ENCODE data around the gene TNNI3.
A peak's percentile ranks its signal among the peaks of the same experiment; 100 is the strongest.
"Not testable (repeated sequence)": the region's sequence is repeated elsewhere in the genome, so short reads cannot be mapped to it uniquely, and the experiment has no call there.

TNNI3 gene

GRCh38 chr19:55172741-55173140 lies 15.2 kb upstream of the TNNI3 start:
- DNase-seq, result no peak

GRCh38 chr19:55172318-55172717 lies 14.8 kb upstream of the TNNI3 start:
- DNase-seq, result not testable (repeated sequence)

GRCh38 chr19:55171440-55171839 lies 13.9 kb upstream of the TNNI3 start:
- DNase-seq, result no peak

GRCh38 chr19:55169136-55169535 lies 11.6 kb upstream of the TNNI3 start:
- no peak for DNase-seq

- peak; percentile 96 for DNase-seq
Measured at GRCh38 chr19:55166530-55167268, 9.2 kb upstream of the TNNI3 start, which contains the start of gene DNAAF3. DNAAF3 (minus strand) TSS chr19:55166613; CDS start chr19:55166413, 200 bp downstream.

- peak; percentile 80 for DNase-seq
Measured at GRCh38 chr19:55165952-55166529, 8.5 kb upstream of the TNNI3 start.

- DNase-seq, result no peak
Measured at GRCh38 chr19:55161571-55162322, 4.2 kb upstream of the TNNI3 start.

GRCh38 chr19:55160986-55161365 lies 3.4 kb upstream of the TNNI3 start:
- DNase-seq, result no peak

GRCh38 chr19:55160128-55160985 lies 2.8 kb upstream of the TNNI3 start:
- peak; percentile 92 for DNase-seq

GRCh38 chr19:55158848-55159749 lies 1.6 kb upstream of the TNNI3 start:
- no peak for DNase-seq

- no peak for DNase-seq
Measured at GRCh38 chr19:55158423-55158822, 891 bp upstream of the TNNI3 start.

- no peak for DNase-seq
Measured at GRCh38 chr19:55156202-55157063, 1.1 kb downstream of the TNNI3 start.

- DNase-seq, result not testable (repeated sequence)
Measured at GRCh38 chr19:55155784-55156183, 1.7 kb downstream of the TNNI3 start.

GRCh38 chr19:55153652-55154264 lies 3.8 kb downstream of the TNNI3 start:
- DNase-seq, result no peak

GRCh38 chr19:55152017-55152416 lies 5.5 kb downstream of the TNNI3 start:
- DNase-seq, result peak; percentile 87

GRCh38 chr19:55149078-55150003 lies 8.2 kb downstream of the TNNI3 start, which contains the start of gene TNNT1:
TNNT1 (minus strand) TSS chr19:55149206; CDS start chr19:55147157, 2,049 bp downstream.
- no peak for DNase-seq

- no peak for DNase-seq
Measured at GRCh38 chr19:55147545-55148251, 9.8 kb downstream of the TNNI3 start.

GRCh38 chr19:55146705-55147273 lies 10.7 kb downstream of the TNNI3 start:
- peak; percentile 79 for DNase-seq
